ENCODE measurements around the gene TGFBR2.

- TF ChIP-seq, protein P1, sequence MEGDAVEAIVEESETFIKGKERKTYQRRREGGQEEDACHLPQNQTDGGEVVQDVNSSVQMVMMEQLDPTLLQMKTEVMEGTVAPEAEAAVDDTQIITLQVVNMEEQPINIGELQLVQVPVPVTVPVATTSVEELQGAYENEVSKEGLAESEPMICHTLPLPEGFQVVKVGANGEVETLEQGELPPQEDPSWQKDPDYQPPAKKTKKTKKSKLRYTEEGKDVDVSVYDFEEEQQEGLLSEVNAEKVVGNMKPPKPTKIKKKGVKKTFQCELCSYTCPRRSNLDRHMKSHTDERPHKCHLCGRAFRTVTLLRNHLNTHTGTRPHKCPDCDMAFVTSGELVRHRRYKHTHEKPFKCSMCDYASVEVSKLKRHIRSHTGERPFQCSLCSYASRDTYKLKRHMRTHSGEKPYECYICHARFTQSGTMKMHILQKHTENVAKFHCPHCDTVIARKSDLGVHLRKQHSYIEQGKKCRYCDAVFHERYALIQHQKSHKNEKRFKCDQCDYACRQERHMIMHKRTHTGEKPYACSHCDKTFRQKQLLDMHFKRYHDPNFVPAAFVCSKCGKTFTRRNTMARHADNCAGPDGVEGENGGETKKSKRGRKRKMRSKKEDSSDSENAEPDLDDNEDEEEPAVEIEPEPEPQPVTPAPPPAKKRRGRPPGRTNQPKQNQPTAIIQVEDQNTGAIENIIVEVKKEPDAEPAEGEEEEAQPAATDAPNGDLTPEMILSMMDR (IDR thresholded peaks at IDR 0.05): no peak
- no peak for TF ChIP-seq POLR2A (IDR thresholded peaks at IDR 0.05)
- no peak for TF ChIP-seq POLR2AphosphoS5 (IDR thresholded peaks at IDR 0.05)
These were observed 131.5 kb downstream of the TGFBR2 start for GRCh38 chr3:30737743-30738499.
